Mesenchymal stem cell (in vitro differentiated cells and primary cell): ENCODE data around the gene PLEKHO2.

ENCODE experiments used
- DNase-seq: peaks from one replicate; pipeline ENCODE4 v3.0.0-alpha.2; 2013
- H2AFZ ChIP-seq: one replicate; pipeline ENCODE4 v1.6.1; 2013; ENCODE audit warnings: low read depth, mild to moderate bottlenecking, control low read depth, inconsistent platforms, low read length, moderate library complexity
- H2AK5ac ChIP-seq: 2 replicates; pipeline ENCODE4 v1.6.1; 2013; ENCODE audit warnings: low read length, moderate library complexity, mild to moderate bottlenecking, inconsistent platforms; ENCODE audit not compliant: severe bottlenecking
- H2BK120ac ChIP-seq: one replicate; pipeline ENCODE4 v1.6.1; 2013; ENCODE audit warnings: low read depth, mild to moderate bottlenecking, inconsistent platforms, low read length, moderate library complexity
- H2BK12ac ChIP-seq, 2 experiments: one replicate each; pipeline ENCODE4 v1.6.1; 2013; ENCODE audit warnings: inconsistent platforms in 2 of 2, low read length in 2 of 2, mild to moderate bottlenecking in 2 of 2, moderate library complexity in 2 of 2, control low read depth in 1 of 2
- H2BK15ac ChIP-seq: one replicate; pipeline ENCODE4 v1.6.1; 2013; ENCODE audit warnings: mild to moderate bottlenecking, low read depth, inconsistent platforms; ENCODE audit not compliant: poor library complexity, severe bottlenecking
- H2BK5ac ChIP-seq: 2 replicates; pipeline ENCODE4 v1.6.1; 2013; ENCODE audit warnings: low read depth, mild to moderate bottlenecking, low read length, control low read depth, inconsistent platforms; ENCODE audit not compliant: poor library complexity, severe bottlenecking
- H3K14ac ChIP-seq, 2 experiments: one replicate each; pipeline ENCODE4 v1.6.1; 2013; ENCODE audit warnings: inconsistent platforms in 2 of 2, low read length in 2 of 2, control low read depth in 1 of 2, mild to moderate bottlenecking in 1 of 2, moderate library complexity in 1 of 2
- H3K18ac ChIP-seq, 2 experiments: one replicate each; pipeline ENCODE4 v1.6.1; 2013; ENCODE audit warnings: inconsistent platforms in 2 of 2, low read length in 2 of 2, control low read depth in 1 of 2, low read depth in 1 of 2, mild to moderate bottlenecking in 1 of 2
- H3K23ac ChIP-seq, 2 experiments: one replicate each; pipeline ENCODE4 v1.6.1; 2013; ENCODE audit warnings: inconsistent platforms in 2 of 2, low read length in 2 of 2, mild to moderate bottlenecking in 2 of 2, moderate library complexity in 2 of 2, control low read depth in 1 of 2
- H3K27ac ChIP-seq: 2 replicates; pipeline ENCODE4 v1.5.1; 2013; ENCODE audit warnings: mild to moderate bottlenecking, moderate library complexity, low read length, control low read depth, inconsistent platforms; ENCODE audit not compliant: poor library complexity, severe bottlenecking
- H3K27me3 ChIP-seq, 2 experiments: 2 replicates each; pipeline versions ENCODE4 v1.6.1 to v1.7.0; 2013; ENCODE audit warnings: low read length in 2 of 2, mild to moderate bottlenecking in 2 of 2, moderate library complexity in 2 of 2, control low read depth in 1 of 2, inconsistent platforms in 1 of 2; ENCODE audit not compliant: control insufficient read depth in 1 of 2, insufficient read depth in 1 of 2
- H3K36me3 ChIP-seq, 2 experiments: 2 replicates each; pipeline versions ENCODE4 v1.6.1 to v1.7.0; 2013; ENCODE audit warnings: low read length in 2 of 2, control low read depth in 1 of 2, inconsistent platforms in 1 of 2, low read depth in 1 of 2, mild to moderate bottlenecking in 1 of 2; ENCODE audit not compliant: insufficient read depth in 2 of 2, control insufficient read depth in 1 of 2
- H3K4ac ChIP-seq, 2 experiments: one replicate each; pipeline ENCODE4 v1.6.1; 2013; ENCODE audit warnings: inconsistent platforms in 2 of 2, low read length in 2 of 2, mild to moderate bottlenecking in 2 of 2, moderate library complexity in 2 of 2, control low read depth in 1 of 2, low read depth in 1 of 2
- H3K4me1 ChIP-seq: 2 replicates; pipeline ENCODE4 v1.6.1; 2013; ENCODE audit warnings: low read depth, low read length, control low read depth; ENCODE audit not compliant: control insufficient read depth, insufficient read depth
- H3K4me2 ChIP-seq: 2 replicates; pipeline ENCODE4 v1.6.1; 2013; ENCODE audit warnings: low read length, mild to moderate bottlenecking, inconsistent platforms; ENCODE audit not compliant: poor library complexity, severe bottlenecking
- H3K4me3 ChIP-seq, 2 experiments: 2 replicates each; pipeline versions ENCODE4 v1.5.1 to v1.7.0; 2013; ENCODE audit warnings: low read length in 2 of 2, mild to moderate bottlenecking in 2 of 2, control low read depth in 1 of 2, low read depth in 1 of 2; ENCODE audit not compliant: insufficient read depth in 1 of 2
- H3K79me1 ChIP-seq: replicated peaks from 2 replicates; pipeline ENCODE4 v1.6.1; 2013; ENCODE audit warnings: mild to moderate bottlenecking, control low read depth, low read length, inconsistent platforms; ENCODE audit not compliant: poor library complexity, severe bottlenecking
- H3K9ac ChIP-seq: 2 replicates; pipeline ENCODE4 v1.7.0; 2013; ENCODE audit warnings: mild to moderate bottlenecking, low read length, moderate library complexity
- H3K9me3 ChIP-seq: 2 replicates; pipeline ENCODE4 v1.7.0; 2013; ENCODE audit warnings: mild to moderate bottlenecking, low read length; ENCODE audit not compliant: control insufficient read depth
- H4K8ac ChIP-seq: one replicate; pipeline ENCODE4 v1.6.1; 2013; ENCODE audit warnings: inconsistent platforms, mild to moderate bottlenecking, low read length, moderate library complexity
- H4K91ac ChIP-seq: one replicate; pipeline ENCODE4 v1.6.1; 2013; ENCODE audit warnings: mild to moderate bottlenecking, low read length, inconsistent platforms
- WGBS: methylation state at CpG from one replicate; pipeline ENCODE4 v1.1.7; 2013; ENCODE audit warnings: mixed read lengths; 5-methylcytosine and 5-hydroxymethylcytosine counted together

The PLEKHO2 gene

GRCh38 chr15:64915518-64916227 is 74.0 kb downstream of the PLEKHO2 start:
- H3K4me3 ChIP-seq, result no peak overlapping the region
- H3K4me1 ChIP-seq, result peaks cover 15% of the 10 kb centered on the region
- no peaks in the 10 kb centered on the region for H3K27me3 ChIP-seq
- no peak overlapping the region for H3K4ac ChIP-seq
- no peak overlapping the region for H2BK120ac ChIP-seq
- H2AK5ac ChIP-seq, result no peak overlapping the region
- H3K9me3 ChIP-seq, result no peaks in the 10 kb centered on the region
- no peak overlapping the region for H2AFZ ChIP-seq
- no peak overlapping the region for H2BK15ac ChIP-seq
- no peak for DNase-seq
- no peak overlapping the region for H3K9ac ChIP-seq
- no peak overlapping the region for H3K23ac ChIP-seq
- H2BK5ac ChIP-seq, result no peak overlapping the region
- H4K91ac ChIP-seq, result no peak overlapping the region
- peak overlapping the region in 1 of 2 experiments; percentile 25 for H2BK12ac ChIP-seq
- no peak overlapping the region for H3K27ac ChIP-seq
- WGBS, result 53% methylated on average over 12 of the region's 13 CpGs
- H3K79me1 ChIP-seq, result no peaks in the 10 kb centered on the region
- no peaks in the 10 kb centered on the region for H3K36me3 ChIP-seq
- H3K14ac ChIP-seq, result no peak overlapping the region
- H3K4me2 ChIP-seq, result no peak overlapping the region
- peak overlapping the region; percentile 51 for H4K8ac ChIP-seq
- no peak overlapping the region for H3K18ac ChIP-seq

GRCh38 chr15:64916365-64916764 is 74.7 kb downstream of the PLEKHO2 start:
- Histone ChIP-seq H2AFZ (no peak overlapping the region), H3K4me2 (no peak overlapping the region), H3K4me3 (no peak overlapping the region), H3K4me1 (peaks cover 14% of the 10 kb centered on the region), H3K79me1 (no peaks in the 10 kb centered on the region), H2BK15ac (no peak overlapping the region), H3K9ac (no peak overlapping the region), H2BK5ac (no peak overlapping the region), H3K27ac (no peak overlapping the region), H3K9me3 (no peaks in the 10 kb centered on the region), H3K18ac (no peak overlapping the region), H3K14ac (no peak overlapping the region), H3K36me3 (no peaks in the 10 kb centered on the region), H2AK5ac (no peak overlapping the region), H2BK120ac (no peak overlapping the region), H3K23ac (no peak overlapping the region), H4K8ac (no peak overlapping the region), H3K27me3 (no peaks in the 10 kb centered on the region), H4K91ac (no peak overlapping the region), H2BK12ac (no peak overlapping the region), H3K4ac (no peak overlapping the region)
- 92% methylated on average over 1 of the region's 2 CpGs for WGBS
- no peak for DNase-seq

GRCh38 chr15:64917211-64917610 is 75.5 kb downstream of the PLEKHO2 start:
- Histone ChIP-seq H3K27me3 (no peaks in the 10 kb centered on the region), H3K4ac (no peak overlapping the region), H3K18ac (no peak overlapping the region), H2AFZ (no peak overlapping the region), H3K4me1 (peaks cover 8% of the 10 kb centered on the region), H3K36me3 (no peaks in the 10 kb centered on the region), H3K9me3 (no peaks in the 10 kb centered on the region), H3K27ac (no peak overlapping the region), H3K9ac (no peak overlapping the region), H3K23ac (no peak overlapping the region), H2BK12ac (no peak overlapping the region), H3K79me1 (no peaks in the 10 kb centered on the region), H4K8ac (no peak overlapping the region), H3K4me2 (no peak overlapping the region), H2AK5ac (no peak overlapping the region), H4K91ac (no peak overlapping the region), H3K14ac (no peak overlapping the region), H3K4me3 (no peak overlapping the region), H2BK120ac (no peak overlapping the region), H2BK5ac (no peak overlapping the region), H2BK15ac (no peak overlapping the region)
- 88% methylated on average over 9 of the region's 9 CpGs for WGBS
- no peak for DNase-seq
